Activated CD8-positive, alpha-beta memory T cell treated with anti-CD3 and anti-CD28 coated beads for 24 hours (primary cell): ENCODE results near the gene SPRR1A.
"Not testable (repeated sequence)": the region's sequence is repeated elsewhere in the genome, so short reads cannot be mapped to it uniquely, and the experiment has no call there.

Source experiments
- DNase-seq: peaks from one replicate; pipeline ENCODE4 v3.0.0-alpha.2; 2020

Gene SPRR1A

GRCh38 chr1:152976688-152977087 lies 7.2 kb upstream of the SPRR1A start:
- no peak for DNase-seq

DNA sequence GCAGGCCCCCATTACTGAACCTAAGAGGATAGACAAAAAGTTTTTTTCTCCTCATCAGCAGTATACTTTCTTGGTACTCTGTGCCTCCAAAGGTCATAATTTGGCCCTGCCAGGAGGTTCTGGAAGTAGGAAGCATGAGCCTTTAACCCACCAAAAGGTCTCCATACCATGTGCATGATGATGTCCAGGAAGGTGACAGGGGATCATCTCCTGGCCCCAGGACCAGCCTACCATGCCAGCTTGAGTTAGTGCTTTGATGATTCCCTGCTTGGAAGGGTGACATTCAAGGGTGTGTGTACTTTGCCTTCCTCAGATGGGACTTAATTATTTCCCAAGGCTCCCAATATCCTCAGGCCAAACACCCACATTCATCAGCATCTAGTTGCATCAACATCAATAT lies 6.3 kb upstream of the SPRR1A start:
- DNase-seq, result no peak

DNA sequence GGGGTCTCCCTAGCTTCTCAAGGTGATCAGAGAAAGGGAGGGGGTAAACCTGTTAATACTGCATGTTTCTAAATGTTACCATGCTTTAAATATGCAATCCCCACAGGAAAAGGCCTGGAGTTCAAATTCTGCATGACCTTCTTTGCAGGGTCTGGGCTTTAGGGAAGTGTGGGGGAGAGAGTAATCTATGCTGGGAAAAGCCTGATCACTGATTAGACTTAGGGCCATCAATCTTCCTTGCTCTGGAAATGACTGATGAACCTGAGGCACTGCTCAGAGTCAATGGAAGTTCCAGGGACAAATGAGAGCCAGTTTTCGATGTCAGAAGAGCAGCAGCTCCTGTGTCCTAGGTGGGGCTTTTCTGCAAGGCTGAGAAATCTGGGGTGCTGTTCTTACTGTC lies 3.2 kb upstream of the SPRR1A start:
- DNase-seq, result no peak

- DNase-seq, result no peak
Observed at GRCh38 chr1:152981146-152981871, 2.6 kb upstream of the SPRR1A start.

DNA sequence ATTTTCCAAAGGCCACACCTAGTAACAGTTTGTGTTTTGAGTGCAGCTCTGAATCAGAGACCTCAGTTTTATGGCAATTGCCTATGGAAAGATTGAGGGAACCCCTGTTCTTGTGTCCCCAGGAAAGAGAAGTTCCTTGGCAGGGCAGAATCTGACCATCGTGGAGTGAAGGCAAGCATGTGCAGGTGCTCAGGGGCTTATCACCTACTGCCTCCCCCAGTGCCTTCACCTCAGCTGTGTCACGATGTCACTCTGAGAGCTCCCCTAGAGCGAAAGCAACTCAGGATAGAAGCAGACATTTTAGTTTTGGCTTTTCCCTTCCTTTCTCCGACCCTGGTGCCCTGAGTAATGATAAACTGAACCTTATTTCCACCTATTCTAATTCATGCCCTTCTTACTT lies 1.8 kb upstream of the SPRR1A start:
- no peak for DNase-seq

DNA sequence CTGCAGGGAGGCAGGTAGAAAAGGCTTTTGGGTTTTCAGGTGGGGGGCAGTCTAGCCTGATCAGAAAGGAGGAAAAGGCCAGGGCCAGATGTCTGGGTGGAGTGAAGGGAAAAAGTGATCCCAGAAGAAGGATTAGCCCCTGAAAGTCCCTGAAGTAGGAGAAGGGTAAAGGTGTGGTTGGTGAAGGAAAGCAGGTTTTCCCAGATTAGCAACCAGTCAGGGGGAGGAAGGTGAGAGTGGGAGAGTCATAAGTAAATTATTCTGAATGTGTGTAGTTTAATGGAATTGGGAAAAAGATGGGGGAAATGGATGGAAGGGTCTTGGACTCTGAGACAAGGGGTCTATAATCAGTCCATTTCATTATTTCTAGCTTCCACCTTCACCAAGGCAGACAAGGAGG lies 647 bp upstream of the SPRR1A start:
- no peak for DNase-seq

- no peak for DNase-seq
Observed at GRCh38 chr1:152986578-152986977, 2.7 kb downstream of the SPRR1A start.

DNA sequence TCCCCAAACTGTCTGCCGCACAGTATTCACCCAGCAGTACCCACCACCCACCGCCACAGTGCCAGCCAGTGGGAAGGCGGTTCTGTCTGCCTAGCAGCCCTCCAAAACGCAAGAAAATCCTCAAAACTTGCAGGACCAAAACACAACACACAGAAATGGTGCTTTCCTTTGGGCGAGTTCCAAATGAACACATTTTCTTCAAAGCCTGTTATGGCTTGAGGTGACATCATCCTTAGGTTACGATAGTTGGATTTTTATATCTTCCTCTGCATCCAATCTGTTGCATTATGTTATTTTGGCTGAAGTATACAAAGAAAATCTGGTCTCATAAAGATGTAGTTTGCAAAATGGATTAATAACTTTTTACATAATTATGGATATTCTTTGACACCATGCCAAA lies 9.3 kb downstream of the SPRR1A start:
- no peak for DNase-seq

DNA sequence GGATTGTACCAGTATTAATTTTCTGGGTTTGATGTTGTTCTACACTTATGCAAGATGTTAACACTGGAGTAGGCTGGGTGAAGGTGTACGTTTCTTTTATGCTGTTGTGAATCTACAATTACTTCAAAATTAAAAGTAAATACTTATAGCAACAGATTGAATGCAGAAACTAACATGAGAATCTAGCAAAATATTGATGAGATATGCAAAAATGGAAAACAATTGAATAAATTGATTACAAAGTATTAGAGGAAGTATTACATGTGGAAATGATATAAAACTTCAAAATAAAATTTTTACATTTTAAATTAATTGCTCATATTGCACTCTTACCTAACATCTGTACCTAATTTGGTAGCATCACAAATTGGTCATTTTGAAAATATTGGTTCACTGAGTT lies 12.0 kb downstream of the SPRR1A start:
- no peak for DNase-seq

DNA sequence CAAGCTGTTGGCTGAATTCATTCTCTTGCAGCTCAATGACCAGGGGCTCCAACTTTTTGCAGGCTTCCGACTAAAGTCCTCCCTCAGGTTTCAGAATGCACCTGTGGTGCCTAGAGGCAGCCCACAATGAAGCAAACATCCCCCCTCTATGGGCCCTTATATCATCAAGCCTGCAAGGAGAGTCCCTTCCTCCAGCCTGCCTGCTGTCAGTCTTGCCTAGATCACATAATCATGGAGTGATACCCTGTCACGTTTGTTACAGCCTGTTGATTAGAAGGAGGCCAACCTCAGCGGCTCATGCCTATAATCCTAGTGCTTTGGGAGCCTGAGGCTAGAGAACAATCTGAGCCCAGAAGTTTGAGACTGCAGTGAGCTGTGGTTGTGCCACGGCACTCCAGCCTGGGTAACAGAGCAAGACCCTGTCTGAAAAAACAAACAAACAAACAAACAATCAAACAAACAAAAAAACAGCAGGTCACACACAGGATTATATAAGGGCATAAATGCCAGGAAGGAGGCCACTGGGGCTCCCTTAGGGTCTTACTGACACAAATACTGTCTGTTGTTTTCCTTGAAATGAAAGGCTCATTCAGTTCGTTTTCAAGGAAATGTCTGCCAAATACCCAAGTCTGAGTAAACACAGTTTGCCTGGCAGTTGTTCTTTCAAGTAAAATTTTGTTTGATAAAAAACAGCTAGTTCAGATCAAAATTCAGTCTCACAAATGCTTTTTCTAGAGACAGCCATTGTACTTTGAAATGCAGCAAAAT lies 12.9 kb downstream of the SPRR1A start:
- DNase-seq, result no peak

- DNase-seq, result no peak
Observed at GRCh38 chr1:152997901-152998300, 14.0 kb downstream of the SPRR1A start.

DNA sequence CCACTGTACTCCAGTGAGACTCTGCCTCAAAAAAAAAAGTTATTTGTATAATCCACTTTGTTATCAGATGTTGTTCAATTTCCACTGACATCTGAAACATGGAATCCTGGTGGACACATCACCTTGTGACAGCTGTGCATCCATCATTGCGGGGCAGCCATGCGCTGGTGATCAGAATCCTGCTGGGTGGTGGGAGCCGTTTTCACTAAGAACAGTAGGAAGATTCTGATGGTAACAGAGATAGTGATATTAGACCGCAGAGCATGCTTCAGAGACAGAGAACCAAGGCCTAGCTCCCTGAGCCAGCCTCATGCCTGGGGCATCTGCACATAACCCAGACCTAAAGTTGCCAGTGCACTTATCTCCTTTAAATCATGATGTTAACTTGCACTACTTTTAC lies 14.6 kb downstream of the SPRR1A start:
- DNase-seq, result no peak

- DNase-seq, result no peak
Observed at GRCh38 chr1:152999818-153000217, 15.9 kb downstream of the SPRR1A start.

GRCh38 chr1:153000294-153000693 lies 16.4 kb downstream of the SPRR1A start:
- no peak for DNase-seq

DNA sequence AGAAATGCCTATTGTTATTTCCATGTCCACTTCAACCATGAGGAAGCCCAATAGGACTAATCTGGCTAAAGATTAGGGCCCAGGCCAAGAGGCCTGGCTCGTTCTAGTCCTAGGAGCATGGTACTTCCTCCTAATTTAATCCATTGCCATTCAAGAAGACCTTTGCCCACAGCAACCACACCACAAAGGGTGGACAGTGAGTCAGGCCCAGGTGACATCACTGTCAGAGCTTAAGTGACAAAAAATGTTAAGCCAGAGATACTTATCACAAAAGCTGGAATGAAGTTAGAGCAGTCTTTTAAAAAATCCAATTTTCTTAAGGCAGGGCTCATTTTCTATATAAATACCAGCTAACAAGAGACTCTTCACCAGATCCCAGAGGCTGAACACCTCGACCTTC lies 17.5 kb downstream of the SPRR1A start, which contains the start of gene SPRR3:
TSS of gene SPRR3 (plus strand) at position 368 of the 400 bp plus-strand sequence. CDS start 1,272 bp downstream, outside the sequence.
- DNase-seq, result no peak

DNA sequence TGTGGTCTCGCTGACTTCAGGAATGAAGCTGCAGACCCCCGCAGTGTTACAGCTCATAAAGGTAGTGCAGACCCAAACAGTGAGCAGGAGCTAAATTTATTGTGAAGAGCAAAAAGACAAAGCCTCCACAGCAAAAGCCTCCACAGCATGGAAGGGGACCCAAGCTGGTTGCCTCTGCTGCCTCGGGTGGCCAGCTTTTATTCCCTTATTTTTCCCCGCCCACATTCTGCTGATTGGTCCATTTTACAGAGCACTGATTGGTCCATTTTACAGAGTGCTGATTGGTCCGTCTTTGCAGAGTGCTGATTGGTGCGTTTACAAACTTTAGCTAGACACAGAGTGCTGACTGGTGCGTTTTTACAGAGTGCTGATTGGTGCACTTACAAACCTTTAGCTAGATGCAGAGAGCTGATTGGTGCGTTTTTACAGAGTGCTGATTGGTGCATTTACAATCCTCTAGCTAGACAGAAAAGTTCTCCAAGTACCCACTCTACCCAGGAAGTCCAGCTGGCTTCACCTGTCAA lies 27.4 kb downstream of the SPRR1A start:
- DNase-seq, result not testable (repeated sequence)

- DNase-seq, result not testable (repeated sequence)
Observed at GRCh38 chr1:153021829-153022228, 37.9 kb downstream of the SPRR1A start.

DNA sequence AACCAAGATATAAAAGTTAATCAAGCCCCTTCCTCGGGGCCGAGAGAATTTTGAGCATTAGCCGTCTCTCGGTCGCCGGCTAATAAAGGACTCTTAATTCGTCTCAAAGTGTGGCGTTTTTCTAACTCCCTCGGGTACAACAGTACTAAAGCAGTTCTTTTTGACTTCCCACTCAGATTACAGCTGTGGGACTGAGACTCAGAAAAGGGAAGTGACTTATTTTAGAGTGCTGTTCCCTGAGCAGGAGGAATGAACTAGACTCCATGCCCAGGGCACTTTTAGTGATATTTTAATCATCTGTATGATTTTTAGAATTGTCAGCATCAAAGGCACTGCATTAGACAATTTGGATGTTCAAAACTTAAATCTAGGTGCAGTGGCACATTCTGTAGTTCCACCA lies 38.5 kb downstream of the SPRR1A start:
- not testable (repeated sequence) for DNase-seq

DNA sequence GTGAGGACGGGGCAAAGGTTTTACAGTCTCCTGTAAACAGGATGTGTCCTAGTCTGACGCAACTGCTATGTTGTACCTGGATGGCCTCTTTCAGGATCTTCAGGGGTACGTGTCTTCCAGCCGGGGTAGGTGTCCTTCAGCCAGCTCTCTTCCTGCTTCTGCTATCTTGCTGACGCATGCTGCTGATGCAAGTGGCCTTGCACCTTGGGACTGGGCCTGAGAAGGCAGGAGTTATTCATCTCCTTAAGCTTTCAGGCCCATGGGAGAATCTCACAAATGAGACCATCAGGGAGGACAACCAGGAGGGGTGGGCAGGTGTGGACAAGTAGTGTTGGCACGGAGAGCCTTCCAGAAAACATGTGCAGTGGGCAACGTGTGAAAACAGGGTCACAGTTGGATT lies 39.2 kb downstream of the SPRR1A start:
- no peak for DNase-seq

DNA sequence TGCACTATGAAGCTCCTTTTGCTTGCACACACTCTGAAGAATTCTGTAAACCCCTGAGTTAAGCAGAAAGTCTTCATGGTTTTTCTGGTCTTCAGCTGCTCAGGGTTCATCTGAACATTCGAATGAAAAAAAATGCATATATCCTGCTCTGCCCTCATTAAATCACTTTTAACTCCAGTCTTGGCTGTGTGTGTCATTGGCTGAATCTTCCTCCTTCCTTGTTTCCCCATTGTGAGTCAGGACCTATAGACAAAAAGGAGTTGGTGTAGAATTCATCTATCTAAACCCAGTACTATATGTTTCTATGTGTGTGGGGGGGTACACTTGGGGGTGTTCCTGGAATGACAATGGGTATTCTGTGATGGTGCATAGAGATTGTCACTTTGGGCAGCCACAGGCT lies 40.5 kb downstream of the SPRR1A start:
- no peak for DNase-seq

GRCh38 chr1:153025797-153026196 lies 41.9 kb downstream of the SPRR1A start:
- DNase-seq, result no peak

- DNase-seq, result no peak
Observed at GRCh38 chr1:153028766-153029165, 44.9 kb downstream of the SPRR1A start.

DNA sequence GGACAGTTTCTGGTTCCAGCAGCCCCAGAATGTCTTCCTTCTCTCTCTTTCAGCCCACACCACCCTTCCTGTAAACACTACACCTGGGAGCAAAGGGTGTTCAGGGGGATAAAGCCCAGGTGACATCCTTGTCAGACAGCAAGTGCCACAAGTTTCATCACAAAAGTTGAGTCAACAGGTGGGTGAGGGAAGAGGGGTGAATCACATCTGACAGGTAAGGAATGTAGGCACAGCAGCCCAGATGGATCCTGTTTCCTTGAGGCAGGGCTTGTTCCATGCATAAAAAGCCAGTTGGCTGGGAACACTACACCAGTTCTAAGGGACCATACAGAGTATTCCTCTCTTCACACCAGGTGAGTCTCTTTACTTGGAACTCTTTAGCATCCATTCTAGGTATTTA lies 47.0 kb downstream of the SPRR1A start, which contains the start of gene SPRR1B:
TSS of gene SPRR1B (plus strand) at position 309 of the 400 bp plus-strand sequence. CDS start 1,143 bp downstream, outside the sequence.
- no peak for DNase-seq

- no peak for DNase-seq
Observed at GRCh38 chr1:153032073-153032472, 48.2 kb downstream of the SPRR1A start.
